ENCODE measurements around the gene OR2F2.

DNA sequence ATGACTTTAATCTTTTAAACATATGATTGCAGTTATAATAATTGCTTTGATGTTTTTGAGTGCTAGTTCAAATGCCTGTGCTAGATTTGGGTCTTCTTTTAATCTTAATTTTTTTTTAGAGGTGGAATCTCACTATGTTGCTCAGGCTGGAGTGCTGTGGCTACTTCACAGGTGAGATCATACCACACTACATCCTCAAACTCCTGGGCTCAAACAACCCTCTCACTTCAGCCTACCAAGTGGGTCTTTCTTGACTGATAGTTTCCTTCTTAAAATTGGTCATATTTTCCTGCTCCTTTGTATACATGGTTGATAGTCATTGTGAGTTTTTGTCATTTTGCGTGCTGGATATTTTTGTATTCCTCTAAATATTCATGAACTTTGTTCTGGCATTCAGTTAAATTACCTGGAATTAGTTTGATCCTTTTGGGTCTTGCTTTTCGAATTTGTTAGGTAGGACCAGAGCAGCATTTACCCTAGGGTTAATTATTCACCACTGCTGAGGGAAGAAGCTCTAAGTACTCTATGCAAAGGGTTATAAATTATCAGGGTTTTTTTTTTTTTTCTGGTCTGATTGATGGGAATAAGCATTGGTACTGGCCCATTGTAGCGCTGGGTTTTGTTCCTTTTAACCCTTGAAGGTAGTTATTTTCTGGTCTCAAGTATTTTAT lies 21.0 kb upstream of the OR2F2 start:
- TF ChIP-seq, protein P1, sequence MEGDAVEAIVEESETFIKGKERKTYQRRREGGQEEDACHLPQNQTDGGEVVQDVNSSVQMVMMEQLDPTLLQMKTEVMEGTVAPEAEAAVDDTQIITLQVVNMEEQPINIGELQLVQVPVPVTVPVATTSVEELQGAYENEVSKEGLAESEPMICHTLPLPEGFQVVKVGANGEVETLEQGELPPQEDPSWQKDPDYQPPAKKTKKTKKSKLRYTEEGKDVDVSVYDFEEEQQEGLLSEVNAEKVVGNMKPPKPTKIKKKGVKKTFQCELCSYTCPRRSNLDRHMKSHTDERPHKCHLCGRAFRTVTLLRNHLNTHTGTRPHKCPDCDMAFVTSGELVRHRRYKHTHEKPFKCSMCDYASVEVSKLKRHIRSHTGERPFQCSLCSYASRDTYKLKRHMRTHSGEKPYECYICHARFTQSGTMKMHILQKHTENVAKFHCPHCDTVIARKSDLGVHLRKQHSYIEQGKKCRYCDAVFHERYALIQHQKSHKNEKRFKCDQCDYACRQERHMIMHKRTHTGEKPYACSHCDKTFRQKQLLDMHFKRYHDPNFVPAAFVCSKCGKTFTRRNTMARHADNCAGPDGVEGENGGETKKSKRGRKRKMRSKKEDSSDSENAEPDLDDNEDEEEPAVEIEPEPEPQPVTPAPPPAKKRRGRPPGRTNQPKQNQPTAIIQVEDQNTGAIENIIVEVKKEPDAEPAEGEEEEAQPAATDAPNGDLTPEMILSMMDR (IDR thresholded peaks at IDR 0.05), result no peak
- TF ChIP-seq POLR2A (IDR thresholded peaks at IDR 0.05), result no peak

Data from sigmoid colon (tissue), 3 donors.